Activated naive CD4-positive, alpha-beta T cell treated with anti-CD3 and anti-CD28 coated beads for 36 hours (primary cell): ENCODE measurements around the gene SEMA3C. TPM values are rescaled to one million over a fixed set of nuclear protein-coding genes. Genes with fewer than 3 reads are reported as not detected.

Experiments used
- CTCF ChIA-PET: fragments of 350-600 bp; sonication (Branson Sonifier 250); formaldehyde crosslinking; loops from one replicate; lab custom pipeline; 2021; ENCODE audit warnings: antibody characterized with exemption; lab: Charles Lee
- DNase-seq: peaks from one replicate; pipeline ENCODE4 v3.0.0-alpha.2; 2020
- H3K27ac Mint-ChIP-seq: one replicate; pipeline ENCODE4 v1.8.0; 2021; ENCODE audit warnings: mild to moderate bottlenecking, mixed read lengths
- H3K27me3 Mint-ChIP-seq: one replicate; pipeline ENCODE4 v1.8.0; 2021; ENCODE audit warnings: low read depth, mixed read lengths
- H3K36me3 Mint-ChIP-seq: one replicate; pipeline ENCODE4 v1.8.0; 2021; ENCODE audit warnings: low read depth, mixed read lengths
- H3K4me1 Mint-ChIP-seq: one replicate; pipeline ENCODE4 v1.8.0; 2021; ENCODE audit warnings: low read depth, mixed read lengths
- H3K4me3 Mint-ChIP-seq: one replicate; pipeline ENCODE4 v1.8.0; 2021; ENCODE audit warnings: mild to moderate bottlenecking, moderate library complexity, mixed read lengths
- H3K9me3 Mint-ChIP-seq: one replicate; pipeline ENCODE4 v1.8.0; 2021; ENCODE audit warnings: mixed read lengths
- intact Hi-C: fragments of 100-400 bp; cut with micrococcal nuclease; formaldehyde crosslinking; loops from one replicate; pipeline ENCODE4 v1.15.1; 2023
- total RNA-seq, 2 experiments: library from RNA; stranded (reverse); gene quantifications; one replicate each; pipeline ENCODE4 v1.2.3, GENCODE V29; 2021

Gene SEMA3C
- total RNA-seq, 2 experiments from 2014 or later: not detected

DNA sequence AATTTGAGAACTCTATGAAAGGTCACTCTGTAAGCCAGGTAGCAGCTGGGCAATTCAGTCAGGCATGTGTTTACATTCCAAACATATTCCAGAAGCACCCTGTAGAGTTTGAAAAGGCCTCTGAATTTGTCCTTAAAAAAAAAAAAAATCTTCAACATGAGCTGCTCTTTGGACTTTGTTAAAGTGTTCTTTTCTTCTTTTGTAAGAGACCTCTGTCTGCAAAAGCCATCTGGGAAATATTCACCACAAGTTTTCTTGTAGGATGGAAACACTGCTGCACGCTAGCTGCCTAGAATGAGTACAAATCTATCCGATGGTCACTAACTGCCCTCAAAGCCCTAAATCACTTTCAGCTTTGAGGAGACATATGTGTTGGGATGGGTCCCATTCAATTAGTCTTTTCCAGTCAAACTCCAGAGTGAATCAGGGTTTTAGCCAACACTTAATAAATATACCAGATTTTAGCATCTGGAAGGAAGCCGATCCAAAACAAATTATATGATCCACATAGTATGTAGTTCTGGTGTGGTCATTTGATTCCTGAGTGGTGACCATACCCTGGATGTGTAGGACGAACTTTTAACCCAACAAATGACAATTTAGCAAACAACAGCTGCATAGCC lies 194.5 kb downstream of the SEMA3C start:
- H3K27me3 Mint-ChIP-seq: no peaks in the 10 kb centered on the region
- no peaks in the 10 kb centered on the region for H3K36me3 Mint-ChIP-seq
- H3K27ac Mint-ChIP-seq: no peak overlapping the region
- CTCF ChIA-PET: no interaction called here
- DNase-seq: no peak
- intact Hi-C loops: no loop called here
- no peak overlapping the region for H3K4me3 Mint-ChIP-seq
- H3K4me1 Mint-ChIP-seq: no peaks in the 10 kb centered on the region
- no peaks in the 10 kb centered on the region for H3K9me3 Mint-ChIP-seq

DNA sequence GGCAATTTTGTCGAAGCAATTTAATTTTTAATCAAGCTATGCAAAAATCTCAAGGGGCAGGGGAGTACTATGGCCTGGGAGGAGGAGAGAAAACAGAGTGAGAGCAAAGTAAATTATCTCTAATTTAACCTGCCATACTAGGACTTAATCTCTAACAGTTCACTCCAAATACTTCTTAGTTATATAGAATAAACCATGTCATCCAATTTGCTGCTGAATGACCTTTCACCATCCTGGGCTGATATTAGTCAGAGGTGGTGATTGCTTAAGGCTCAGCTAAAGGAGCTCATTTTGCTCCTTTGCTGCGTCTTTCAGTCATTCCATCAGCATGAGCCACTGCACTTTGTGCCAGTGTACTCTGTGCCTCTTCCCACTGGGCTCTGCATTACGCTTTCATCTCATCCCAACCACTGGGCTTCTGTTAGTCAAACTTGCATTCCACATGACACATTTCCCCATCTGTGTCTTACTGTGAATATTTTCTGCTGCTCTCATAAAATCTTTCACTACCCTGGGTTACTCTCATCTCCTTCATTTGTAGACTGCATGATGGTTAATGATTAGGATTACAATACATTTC lies 196.1 kb downstream of the SEMA3C start:
- no peak for DNase-seq
- Mint-ChIP-seq H3K9me3 (no peaks in the 10 kb centered on the region), H3K36me3 (no peaks in the 10 kb centered on the region), H3K27me3 (no peaks in the 10 kb centered on the region), H3K4me3 (no peak overlapping the region), H3K4me1 (no peaks in the 10 kb centered on the region), H3K27ac (no peak overlapping the region)
- intact Hi-C loops: no loop called here
- CTCF ChIA-PET: interaction anchor here (0.6 kb wide), 1 partner anchor 21 kb away, joined by 3 read pairs; no protein-coding TSS in a partner anchor

DNA sequence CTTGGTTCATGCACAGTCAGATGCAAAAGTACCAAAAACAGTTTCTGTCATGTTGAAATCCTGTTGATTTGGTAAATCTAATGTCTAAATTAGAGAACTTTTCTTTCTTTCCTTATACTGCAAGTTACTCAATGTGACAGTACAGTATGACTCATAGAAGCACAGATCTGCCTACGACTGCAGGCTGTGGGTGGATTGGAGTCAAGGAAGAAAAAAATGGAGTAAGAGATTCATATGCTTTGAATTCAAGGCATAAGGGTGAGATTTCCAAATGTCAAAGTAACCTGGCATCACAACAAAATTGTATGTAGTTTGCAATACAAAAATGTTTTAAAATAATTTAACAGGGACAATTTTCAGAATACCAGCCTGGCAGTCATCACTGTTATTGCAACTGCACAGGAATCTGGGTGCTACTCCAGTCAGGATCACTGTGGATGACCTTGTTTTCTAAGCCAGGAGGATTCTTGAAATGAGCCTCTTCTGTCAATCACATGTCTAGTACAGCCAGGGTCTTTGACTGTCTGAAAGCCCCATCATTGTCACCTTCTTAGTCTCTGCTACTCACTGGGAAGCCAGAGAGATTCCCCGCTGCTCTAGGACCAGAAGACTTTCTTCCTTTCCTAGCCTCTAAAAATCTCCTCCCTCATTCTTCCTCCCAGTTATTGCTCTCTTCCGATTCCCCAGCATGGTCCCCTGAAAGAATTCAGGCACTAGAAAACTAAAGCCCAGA lies 196.8 kb downstream of the SEMA3C start:
- intact Hi-C loops: no loop called here
- Mint-ChIP-seq H3K9me3 (no peaks in the 10 kb centered on the region), H3K36me3 (no peaks in the 10 kb centered on the region), H3K27me3 (no peaks in the 10 kb centered on the region), H3K4me3 (no peak overlapping the region), H3K4me1 (no peaks in the 10 kb centered on the region), H3K27ac (no peak overlapping the region)
- CTCF ChIA-PET: no interaction called here
- DNase-seq: no peak

DNA sequence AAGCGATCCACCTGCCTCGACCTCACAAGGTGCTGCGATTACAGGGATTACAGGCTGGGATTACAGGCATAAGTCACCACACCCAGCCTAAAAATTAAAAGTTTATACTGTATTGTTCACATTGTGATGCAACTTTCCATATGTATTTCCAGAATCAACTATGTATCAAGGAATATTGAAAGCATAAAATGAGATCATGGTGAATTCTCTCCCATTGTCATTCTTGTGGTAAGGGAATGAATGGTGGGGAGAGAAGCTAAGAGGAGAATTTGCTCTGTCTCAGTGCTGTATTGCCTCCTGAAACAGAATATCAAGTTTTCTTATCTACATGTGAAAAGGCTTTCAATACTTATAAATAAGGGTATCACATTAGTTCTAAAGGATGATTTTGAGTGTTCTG lies 198.7 kb downstream of the SEMA3C start:
- CTCF ChIA-PET: no interaction called here
- no peaks in the 10 kb centered on the region for H3K9me3 Mint-ChIP-seq
- H3K36me3 Mint-ChIP-seq: no peaks in the 10 kb centered on the region
- DNase-seq: no peak
- no peak overlapping the region for H3K4me3 Mint-ChIP-seq
- no peak overlapping the region for H3K27ac Mint-ChIP-seq
- no peaks in the 10 kb centered on the region for H3K4me1 Mint-ChIP-seq
- H3K27me3 Mint-ChIP-seq: no peaks in the 10 kb centered on the region
- intact Hi-C loops: no loop called here

DNA sequence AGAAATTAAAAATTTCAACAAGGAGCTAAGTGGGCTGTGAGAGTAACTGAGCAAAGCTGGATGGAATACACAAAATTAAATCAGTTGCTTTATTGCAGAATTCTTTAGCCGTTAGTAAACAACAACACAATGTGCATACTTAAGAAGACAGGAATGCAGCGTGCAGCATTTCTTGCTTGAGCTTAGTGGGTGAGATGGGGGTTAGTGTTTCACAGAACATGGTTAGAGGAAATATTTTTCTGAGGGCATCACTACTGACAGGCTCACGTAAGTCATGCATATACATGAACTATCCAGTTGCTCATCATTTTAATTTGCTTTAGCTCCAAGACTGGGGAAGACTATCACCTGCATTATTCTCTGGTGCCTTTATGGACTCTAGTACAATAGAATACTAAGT lies 199.6 kb downstream of the SEMA3C start:
- CTCF ChIA-PET: no interaction called here
- H3K9me3 Mint-ChIP-seq: no peaks in the 10 kb centered on the region
- no peaks in the 10 kb centered on the region for H3K27me3 Mint-ChIP-seq
- intact Hi-C loops: no loop called here
- H3K27ac Mint-ChIP-seq: no peak overlapping the region
- no peak for DNase-seq
- no peak overlapping the region for H3K4me3 Mint-ChIP-seq
- H3K4me1 Mint-ChIP-seq: no peaks in the 10 kb centered on the region
- no peaks in the 10 kb centered on the region for H3K36me3 Mint-ChIP-seq

DNA sequence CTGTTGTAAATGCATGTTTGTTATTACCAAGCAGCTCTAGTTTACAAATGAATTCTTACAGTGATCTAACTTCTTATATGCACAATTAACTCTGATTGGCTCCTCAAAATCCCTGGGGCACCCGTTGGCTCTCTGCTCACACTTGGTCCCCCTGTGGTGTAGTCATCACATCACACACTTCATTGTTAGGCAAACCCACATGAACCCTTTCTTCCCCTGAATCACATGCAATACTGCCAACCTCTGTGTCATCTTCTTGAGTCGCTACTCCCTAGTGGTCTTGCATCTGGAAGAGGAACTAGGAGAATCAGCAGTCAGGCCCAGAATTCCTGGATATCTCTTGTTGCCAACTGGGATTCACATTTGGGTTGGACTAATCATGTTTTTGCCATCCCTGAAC lies 207.3 kb downstream of the SEMA3C start:
- no peaks in the 10 kb centered on the region for H3K36me3 Mint-ChIP-seq
- no peak overlapping the region for H3K4me3 Mint-ChIP-seq
- H3K4me1 Mint-ChIP-seq: no peaks in the 10 kb centered on the region
- DNase-seq: no peak
- H3K27ac Mint-ChIP-seq: no peak overlapping the region
- no peaks in the 10 kb centered on the region for H3K27me3 Mint-ChIP-seq
- CTCF ChIA-PET: no interaction called here
- H3K9me3 Mint-ChIP-seq: peaks cover 4% of the 10 kb centered on the region
- intact Hi-C loops: no loop called here

DNA sequence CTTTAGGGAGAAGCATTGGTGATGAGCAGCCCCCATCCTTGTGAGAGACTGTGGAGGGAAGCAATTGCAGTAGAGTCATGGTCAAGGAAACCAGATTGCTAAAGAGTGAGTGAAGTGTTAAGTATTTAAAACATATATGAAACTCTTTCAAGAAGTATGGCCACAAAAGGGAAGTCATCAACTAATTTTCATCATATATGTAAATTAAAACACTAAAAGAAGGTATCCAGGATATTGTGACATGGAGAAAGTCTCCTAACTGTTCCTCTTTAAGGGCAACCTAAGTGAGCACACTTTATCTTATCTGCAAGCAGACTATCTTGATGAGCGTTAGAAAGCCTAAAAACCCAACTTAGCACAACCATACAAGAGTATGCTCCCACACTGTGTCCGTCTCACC lies 210.7 kb downstream of the SEMA3C start:
- Mint-ChIP-seq H3K36me3 (no peaks in the 10 kb centered on the region), H3K9me3 (peaks cover 4% of the 10 kb centered on the region), H3K4me3 (no peak overlapping the region), H3K4me1 (no peaks in the 10 kb centered on the region), H3K27me3 (peaks cover 3% of the 10 kb centered on the region), H3K27ac (no peak overlapping the region)
- intact Hi-C loops: no loop called here
- CTCF ChIA-PET: no interaction called here
- no peak for DNase-seq

DNA sequence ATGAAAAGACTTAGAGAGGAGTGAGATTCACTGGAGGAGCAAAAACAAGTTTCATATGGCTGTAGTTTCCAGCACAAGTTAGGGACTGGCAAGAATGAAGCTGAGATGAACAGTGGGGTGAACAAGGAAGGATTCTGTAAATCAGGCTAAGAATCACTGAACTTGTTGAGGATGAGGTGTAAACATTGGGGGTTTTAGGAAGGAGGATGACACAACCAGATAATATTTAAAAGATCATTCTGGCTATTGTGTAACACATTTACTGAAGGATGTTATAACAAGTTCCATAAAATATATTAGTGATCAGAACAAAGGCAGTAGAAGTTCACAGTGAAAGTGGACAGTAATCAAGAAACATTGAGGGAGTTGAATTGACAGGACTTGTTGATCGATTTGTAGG lies 211.5 kb downstream of the SEMA3C start:
- no peak overlapping the region for H3K4me3 Mint-ChIP-seq
- intact Hi-C loops: no loop called here
- H3K36me3 Mint-ChIP-seq: no peaks in the 10 kb centered on the region
- no peaks in the 10 kb centered on the region for H3K4me1 Mint-ChIP-seq
- CTCF ChIA-PET: no interaction called here
- H3K27ac Mint-ChIP-seq: no peak overlapping the region
- H3K27me3 Mint-ChIP-seq: peaks cover 3% of the 10 kb centered on the region
- H3K9me3 Mint-ChIP-seq: no peaks in the 10 kb centered on the region
- DNase-seq: no peak

DNA sequence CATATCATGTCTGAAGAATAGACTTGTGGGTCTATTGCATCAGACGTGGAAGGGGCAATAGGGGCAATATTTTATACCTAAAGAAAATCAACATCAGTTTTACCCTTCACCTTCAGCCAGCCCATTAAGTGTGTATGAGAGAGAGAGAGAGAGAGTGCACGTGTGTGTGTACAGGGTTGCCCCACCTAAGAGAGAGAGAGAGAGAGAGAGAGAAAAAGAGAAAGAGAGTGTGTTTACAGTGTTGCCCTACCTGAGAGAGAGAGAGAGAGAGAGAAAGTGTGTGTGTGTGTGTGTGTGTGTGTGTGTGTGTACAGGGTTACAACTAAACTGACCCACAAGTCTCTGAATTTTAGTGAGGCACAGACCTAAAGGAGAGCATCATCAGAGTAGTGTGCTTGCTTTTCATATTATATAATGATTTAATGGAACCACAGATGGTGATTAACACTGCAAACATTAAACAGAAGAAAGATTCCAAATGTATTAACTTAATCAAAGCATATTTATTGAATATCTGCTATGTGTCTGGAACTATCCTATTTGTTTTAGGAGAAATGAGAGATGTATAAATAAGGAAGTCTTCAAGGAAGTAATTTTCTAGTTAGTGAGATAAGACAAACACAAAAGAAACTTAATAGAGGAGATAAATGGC lies 213.6 kb downstream of the SEMA3C start:
- intact Hi-C loops: no loop called here
- H3K4me3 Mint-ChIP-seq: no peak overlapping the region
- DNase-seq: no peak

DNA sequence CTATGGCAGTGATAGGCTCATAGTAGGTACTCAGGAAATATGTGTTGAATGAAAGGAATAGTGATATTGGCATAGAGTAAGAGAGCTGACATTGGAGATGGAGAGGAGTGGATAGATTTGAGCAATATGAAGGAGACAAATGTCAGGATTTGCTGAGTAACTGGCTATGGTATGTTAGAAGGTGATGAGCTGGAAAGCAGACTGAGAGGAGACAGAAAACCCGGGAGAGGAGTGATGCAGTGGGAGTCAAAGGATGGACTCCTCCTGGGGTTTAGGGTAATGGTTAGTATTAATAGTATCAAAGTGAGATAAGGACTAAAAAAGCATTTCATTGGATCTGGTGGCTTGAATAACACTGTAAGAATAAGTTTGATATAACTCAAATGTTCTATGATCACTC lies 215.6 kb downstream of the SEMA3C start:
- CTCF ChIA-PET: interaction anchor here (0.6 kb wide), 1 partner anchor 265 kb away, joined by 3 read pairs; no protein-coding TSS in a partner anchor
- no peaks in the 10 kb centered on the region for H3K4me1 Mint-ChIP-seq
- peaks cover 3% of the 10 kb centered on the region for H3K27me3 Mint-ChIP-seq
- no peaks in the 10 kb centered on the region for H3K9me3 Mint-ChIP-seq
- no peak overlapping the region for H3K4me3 Mint-ChIP-seq
- no peaks in the 10 kb centered on the region for H3K36me3 Mint-ChIP-seq
- H3K27ac Mint-ChIP-seq: no peak overlapping the region
- DNase-seq: no peak
- intact Hi-C loops: no loop called here

More for the DNA sequence above, 213.6 kb downstream of the SEMA3C start:
- H3K27me3 Mint-ChIP-seq: peaks cover 3% of the 10 kb centered on the region
- CTCF ChIA-PET: no interaction called here
- H3K27ac Mint-ChIP-seq: no peak overlapping the region
- H3K4me1 Mint-ChIP-seq: no peaks in the 10 kb centered on the region
- no peaks in the 10 kb centered on the region for H3K36me3 Mint-ChIP-seq
- H3K9me3 Mint-ChIP-seq: no peaks in the 10 kb centered on the region

DNA sequence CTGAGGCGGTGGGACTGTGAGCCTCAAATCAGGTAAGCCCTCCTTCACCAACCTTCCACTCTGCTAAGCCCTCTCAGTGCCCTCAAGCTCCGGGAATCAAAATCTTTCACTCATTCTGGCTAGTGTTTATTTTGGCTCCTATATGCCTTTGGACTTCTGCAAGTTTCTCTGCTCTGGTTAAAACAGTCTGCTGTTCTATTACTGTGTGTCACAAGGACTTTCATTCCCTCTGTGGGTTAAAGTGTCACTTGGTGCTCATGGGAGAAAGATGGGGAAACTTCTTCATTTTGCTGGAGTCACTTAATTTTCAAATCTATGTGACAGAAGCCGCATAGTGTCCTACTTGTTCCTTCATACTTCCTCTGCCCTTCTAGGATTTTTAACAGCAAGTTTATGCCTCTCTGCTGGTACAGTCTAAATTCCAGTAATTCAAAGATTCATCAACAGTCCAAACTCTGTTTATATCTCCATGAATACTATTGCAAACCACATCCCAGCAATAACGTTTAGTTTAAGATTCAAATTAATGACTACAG lies 219.1 kb downstream of the SEMA3C start:
- H3K27ac Mint-ChIP-seq: no peak overlapping the region
- no peaks in the 10 kb centered on the region for H3K36me3 Mint-ChIP-seq
- no peak for DNase-seq
- H3K27me3 Mint-ChIP-seq: peaks cover 2% of the 10 kb centered on the region
- intact Hi-C loops: loop anchor here (1.0 kb wide), 1 partner anchor 771 kb away; no protein-coding TSS in a partner anchor
- no peak overlapping the region for H3K4me3 Mint-ChIP-seq
- H3K4me1 Mint-ChIP-seq: no peaks in the 10 kb centered on the region
- CTCF ChIA-PET: no interaction called here
- H3K9me3 Mint-ChIP-seq: no peaks in the 10 kb centered on the region

DNA sequence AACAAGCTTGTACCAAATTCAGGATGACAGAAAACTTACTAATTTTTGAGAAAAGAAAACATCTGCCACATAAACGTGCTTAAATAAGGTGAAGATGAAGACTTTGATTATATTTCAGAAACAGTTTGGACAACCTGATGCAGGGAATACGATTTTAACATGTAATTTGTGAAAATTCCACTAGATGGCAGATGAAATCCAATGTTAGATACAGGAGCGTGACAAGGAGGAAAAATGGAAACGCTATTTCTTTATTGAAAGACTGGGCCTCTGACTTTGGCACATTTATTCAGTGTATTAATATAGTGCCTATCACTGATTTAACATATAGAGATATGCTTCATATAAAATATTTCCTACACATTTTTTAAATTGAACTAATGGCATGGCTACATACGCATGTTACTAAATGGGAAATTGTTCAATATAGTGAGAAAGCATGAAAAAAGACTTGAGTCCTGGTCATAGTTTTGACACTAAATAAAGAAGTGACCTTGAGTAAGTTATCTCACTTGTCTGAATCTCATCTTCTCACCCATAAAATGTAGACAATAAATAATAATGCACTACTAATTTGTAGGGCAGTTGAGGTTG lies 219.7 kb downstream of the SEMA3C start:
- peaks cover 2% of the 10 kb centered on the region for H3K27me3 Mint-ChIP-seq
- intact Hi-C loops: loop anchor here (1.0 kb wide), 1 partner anchor 771 kb away; no protein-coding TSS in a partner anchor
- no peaks in the 10 kb centered on the region for H3K36me3 Mint-ChIP-seq

More for the DNA sequence above, 219.7 kb downstream of the SEMA3C start:
- CTCF ChIA-PET: interaction anchor here (2.4 kb wide), 1 partner anchor 770 kb away, joined by 7 read pairs; no protein-coding TSS in a partner anchor
- no peak for DNase-seq
- Mint-ChIP-seq H3K4me3 (no peak overlapping the region), H3K4me1 (no peaks in the 10 kb centered on the region), H3K27ac (no peak overlapping the region), H3K9me3 (no peaks in the 10 kb centered on the region)
